Esophagus (tissue), 2 donors: Measurements from ENCODE around the gene FJX1. TPM values are rescaled to one million over a fixed set of nuclear protein-coding genes. Genes with fewer than 3 reads are reported as not detected.

Source experiments
- H3K27ac ChIP-seq, 2 donors: one replicate each; pipeline ENCODE4 v1.5.1; 2013; ENCODE audit warnings: low read depth in 2 of 2, mild to moderate bottlenecking in 2 of 2, inconsistent platforms in 1 of 2, low read length in 1 of 2, moderate library complexity in 1 of 2
- H3K27me3 ChIP-seq, 2 donors: one replicate each; pipeline ENCODE4 v1.6.1; 2013; ENCODE audit warnings: low read length in 2 of 2, control low read depth in 1 of 2, mild to moderate bottlenecking in 1 of 2; ENCODE audit not compliant: insufficient read depth in 2 of 2, control insufficient read depth in 1 of 2
- H3K36me3 ChIP-seq, 2 donors: one replicate each; pipeline ENCODE4 v1.6.1; 2013; ENCODE audit warnings: low read length in 1 of 2; ENCODE audit not compliant: control insufficient read depth in 2 of 2, insufficient read depth in 2 of 2
- H3K4me1 ChIP-seq, 2 donors: one replicate each; pipeline ENCODE4 v1.6.1; 2013; ENCODE audit warnings: low read length in 1 of 2; ENCODE audit not compliant: control insufficient read depth in 2 of 2, insufficient read depth in 2 of 2
- H3K4me3 ChIP-seq, 2 donors: one replicate each; pipeline ENCODE4 v1.5.1; 2013; ENCODE audit warnings: low read length in 2 of 2, mild to moderate bottlenecking in 2 of 2, low read depth in 1 of 2, moderate library complexity in 1 of 2
- H3K9me3 ChIP-seq, 2 donors: one replicate each; pipeline ENCODE4 v1.6.1; 2013; ENCODE audit warnings: mild to moderate bottlenecking in 2 of 2, low read depth in 1 of 2, low read length in 1 of 2, moderate library complexity in 1 of 2; ENCODE audit not compliant: control insufficient read depth in 2 of 2, insufficient read depth in 1 of 2
- WGBS, 2 donors: extraction: QIAGEN DNeasy Blood & Tissue Kit; methylation state at CpG; one replicate each; pipeline ENCODE4 v1.1.7; 2013; 5-methylcytosine and 5-hydroxymethylcytosine counted together
- polyA plus RNA-seq, 2 donors: library from polyadenylated mRNA; stranded (reverse); fragments of 200-250 nt; gene quantifications; one replicate each; pipeline ENCODE4 v1.2.3, GENCODE V29; 2013
- donor health status: healthy with polysubstance abuse.
- donor health status: Bipolar disorder and iron deficiency.

The FJX1 gene
- polyA plus RNA-seq, 2 donors = 3.1 to 5.0 TPM

DNA sequence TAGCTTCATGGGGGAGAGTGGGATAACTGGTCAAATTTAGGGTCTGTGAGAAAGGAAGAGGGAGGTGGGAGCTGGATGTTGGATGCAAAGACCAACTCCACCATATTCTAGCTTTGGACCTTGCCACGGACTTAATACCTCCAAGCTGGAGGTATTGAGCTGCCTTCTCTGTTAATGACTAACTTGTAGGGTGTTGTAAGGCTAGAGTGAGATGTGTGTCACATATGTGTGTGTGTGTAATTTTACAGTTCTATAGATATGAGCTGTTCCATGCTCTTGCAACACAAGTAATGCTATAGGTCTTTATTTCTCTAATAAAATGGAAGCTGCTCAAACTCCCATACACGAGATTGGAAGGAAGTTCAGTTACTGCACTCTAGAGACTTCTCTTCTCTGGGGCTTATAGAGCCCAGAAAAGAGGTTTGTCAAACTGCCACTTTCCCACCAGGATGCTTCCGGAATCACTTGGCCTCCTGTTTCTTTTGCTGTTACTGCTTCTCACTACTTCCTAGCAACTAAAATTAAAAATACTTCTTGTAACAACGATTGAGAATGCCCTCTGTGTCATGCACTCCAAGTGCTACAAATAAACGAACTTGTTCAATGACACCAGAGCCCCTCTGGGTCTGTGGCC lies 16.0 kb upstream of the FJX1 start:
- H3K27ac ChIP-seq = no peak overlapping the region
- no peaks in the 10 kb centered on the region for H3K9me3 ChIP-seq
- H3K4me3 ChIP-seq = no peak overlapping the region
- 58 to 59% methylated on average over 5 of the region's 5 CpGs for WGBS, 2 donors
- H3K36me3 ChIP-seq = no peaks in the 10 kb centered on the region
- no peaks in the 10 kb centered on the region for H3K27me3 ChIP-seq
- H3K4me1 ChIP-seq = peaks cover 0 to 2% of the 10 kb centered on the region in 2 donors

DNA sequence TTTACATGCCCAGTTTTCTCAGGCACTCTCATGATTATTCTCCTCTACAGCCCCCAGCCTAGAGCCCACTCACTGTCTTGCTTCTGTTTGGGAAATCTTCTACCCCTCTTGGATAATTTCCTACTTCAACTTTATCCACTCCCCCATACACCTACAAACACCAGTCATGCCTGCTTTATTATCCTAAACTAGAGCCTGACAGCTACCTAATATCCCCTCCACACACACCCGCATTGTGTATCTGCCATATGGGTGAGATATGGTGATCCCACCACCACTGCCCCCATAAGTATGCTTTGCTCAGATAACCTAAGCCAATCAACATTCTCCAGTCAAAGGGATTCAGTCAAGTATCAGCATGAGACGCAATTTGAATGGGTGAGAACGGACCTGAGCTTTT lies 15.3 kb upstream of the FJX1 start:
- Histone ChIP-seq H3K27me3 (no peaks in the 10 kb centered on the region), H3K4me3 (no peak overlapping the region), H3K36me3 (no peaks in the 10 kb centered on the region), H3K9me3 (no peaks in the 10 kb centered on the region), H3K27ac (no peak overlapping the region), H3K4me1 (peaks cover 0 to 2% of the 10 kb centered on the region in 2 donors)
- 96 to 98% methylated on average over 3 of the region's 3 CpGs for WGBS, 2 donors

DNA sequence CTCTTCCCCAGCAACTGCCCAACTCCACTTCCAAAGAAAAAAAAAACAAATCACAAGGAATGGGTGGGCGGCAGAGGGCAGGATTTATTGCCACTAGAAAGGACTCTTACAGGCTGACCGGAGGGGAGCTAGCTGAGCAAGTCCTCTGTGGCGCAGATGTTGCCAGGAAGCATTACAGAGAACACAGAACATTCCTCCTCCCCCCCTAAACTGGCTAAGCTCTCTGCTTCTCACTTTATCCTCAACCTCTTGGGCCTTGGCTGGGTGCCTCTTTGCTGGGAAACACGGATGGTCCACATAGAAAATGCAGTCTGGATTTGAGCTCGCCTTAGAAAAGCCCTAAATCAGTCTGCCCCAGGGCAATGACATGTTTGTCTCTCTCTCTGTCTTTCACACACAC lies 12.6 kb upstream of the FJX1 start:
- Histone ChIP-seq H3K4me1 (no peaks in the 10 kb centered on the region), H3K4me3 (no peak overlapping the region), H3K9me3 (no peaks in the 10 kb centered on the region), H3K36me3 (no peaks in the 10 kb centered on the region), H3K27ac (no peak overlapping the region), H3K27me3 (no peaks in the 10 kb centered on the region)
- WGBS, 2 donors = 36 to 45% methylated on average over 5 of the region's 5 CpGs

DNA sequence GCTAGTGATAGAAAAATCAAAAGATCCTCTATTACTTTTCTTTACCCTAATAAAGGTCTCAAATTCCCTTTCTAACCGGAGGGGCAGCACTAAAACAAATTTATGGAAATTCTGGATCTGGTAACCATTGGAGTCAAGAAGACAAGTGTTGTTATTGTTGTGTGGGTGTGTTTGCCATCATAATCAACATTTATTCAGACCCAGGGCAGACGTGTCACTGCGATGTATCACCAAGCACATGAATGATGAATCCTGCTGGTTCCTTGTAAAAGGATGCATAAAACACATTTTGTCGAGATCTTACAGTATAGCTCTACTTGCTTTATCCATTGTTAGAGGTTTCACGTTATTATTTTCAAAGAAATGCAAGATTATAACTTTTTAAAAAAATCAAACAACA lies 12.1 kb upstream of the FJX1 start:
- H3K27ac ChIP-seq = no peak overlapping the region
- no peaks in the 10 kb centered on the region for H3K27me3 ChIP-seq
- no peaks in the 10 kb centered on the region for H3K36me3 ChIP-seq
- H3K4me3 ChIP-seq = no peak overlapping the region
- WGBS, 2 donors = 72 to 75% methylated on average over 5 of the region's 5 CpGs
- no peaks in the 10 kb centered on the region for H3K9me3 ChIP-seq
- no peaks in the 10 kb centered on the region for H3K4me1 ChIP-seq

- no peaks in the 10 kb centered on the region for H3K9me3 ChIP-seq
- WGBS, 2 donors = 71 to 78% methylated on average over 4 of the region's 4 CpGs
- H3K27ac ChIP-seq = no peak overlapping the region
- H3K36me3 ChIP-seq = no peaks in the 10 kb centered on the region
- H3K4me3 ChIP-seq = no peak overlapping the region
- no peaks in the 10 kb centered on the region for H3K4me1 ChIP-seq
- H3K27me3 ChIP-seq = no peaks in the 10 kb centered on the region
Observed at GRCh38 chr11:35608502-35608901, 9.8 kb upstream of the FJX1 start.

DNA sequence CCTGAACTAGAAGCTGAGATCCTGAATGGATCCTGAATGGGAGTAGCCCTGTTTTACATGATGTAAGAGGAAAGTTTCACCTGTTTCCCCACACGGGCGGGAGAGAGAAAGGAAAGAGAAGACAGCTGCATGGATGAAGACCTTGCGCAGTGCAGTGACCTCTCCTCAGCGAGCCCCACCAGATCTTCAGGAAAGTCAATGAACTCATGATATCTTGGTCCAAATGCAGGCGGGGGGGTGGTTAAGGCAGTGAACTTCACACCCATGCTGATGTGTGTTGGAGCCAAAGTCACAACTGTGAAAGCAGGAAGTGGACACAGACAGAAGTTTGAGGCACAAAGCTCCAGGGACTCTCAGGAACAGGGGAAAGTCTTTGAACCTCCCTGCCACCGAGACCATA lies 8.6 kb upstream of the FJX1 start:
- Histone ChIP-seq H3K27ac (no peak overlapping the region), H3K4me1 (no peaks in the 10 kb centered on the region), H3K9me3 (no peaks in the 10 kb centered on the region), H3K27me3 (no peaks in the 10 kb centered on the region), H3K4me3 (no peak overlapping the region), H3K36me3 (no peaks in the 10 kb centered on the region)
- WGBS, 2 donors = 80 to 88% methylated on average over 6 of the region's 6 CpGs

GRCh38 chr11:35610631-35611030 lies 7.6 kb upstream of the FJX1 start:
- Histone ChIP-seq H3K9me3 (no peaks in the 10 kb centered on the region), H3K27me3 (no peaks in the 10 kb centered on the region), H3K36me3 (no peaks in the 10 kb centered on the region), H3K27ac (no peak overlapping the region), H3K4me3 (no peak overlapping the region), H3K4me1 (no peaks in the 10 kb centered on the region)
- WGBS, 2 donors = 79 to 86% methylated on average over 7 of the region's 7 CpGs

- Histone ChIP-seq H3K36me3 (no peaks in the 10 kb centered on the region), H3K9me3 (no peaks in the 10 kb centered on the region), H3K27me3 (no peaks in the 10 kb centered on the region), H3K4me1 (no peaks in the 10 kb centered on the region), H3K4me3 (no peak overlapping the region), H3K27ac (no peak overlapping the region)
- 63 to 70% methylated on average over 1 of the region's 1 CpG for WGBS, 2 donors
Observed at GRCh38 chr11:35611741-35612140, 6.5 kb upstream of the FJX1 start.

- no peaks in the 10 kb centered on the region for H3K27me3 ChIP-seq
- H3K4me3 ChIP-seq = no peak overlapping the region
- H3K9me3 ChIP-seq = no peaks in the 10 kb centered on the region
- H3K4me1 ChIP-seq = peaks cover 7 to 11% of the 10 kb centered on the region in 2 donors
- no peaks in the 10 kb centered on the region for H3K36me3 ChIP-seq
- H3K27ac ChIP-seq = no peak overlapping the region
- 41 to 43% methylated on average over 1 of the region's 1 CpG for WGBS, 2 donors
Observed at GRCh38 chr11:35614939-35615569, 3.2 kb upstream of the FJX1 start.
